HG03066 (cell line): Measurements from ENCODE around the gene LTBP1.
"Not testable (repeated sequence)": the region's sequence is repeated elsewhere in the genome, so short reads cannot be mapped to it uniquely, and the experiment has no call there.

Source experiments
- ATAC-seq: cut with Tn5 transposase; IDR thresholded peaks from one replicate; pipeline ENCODE4 v1.9.1; 2021; ENCODE audit warnings: low read depth; ENCODE audit not compliant: unreplicated experiment

LTBP1 gene

GRCh38 chr2:33433279-33434235 lies 486.8 kb downstream of the LTBP1 start:
- no peak for ATAC-seq

- no peak for ATAC-seq
These were observed 488.8 kb downstream of the LTBP1 start for GRCh38 chr2:33435518-33435917.

GRCh38 chr2:33436083-33436482 lies 489.3 kb downstream of the LTBP1 start:
- no peak for ATAC-seq

GRCh38 chr2:33437297-33437696 lies 490.5 kb downstream of the LTBP1 start:
- ATAC-seq: no peak

- no peak for ATAC-seq
These were observed 491.1 kb downstream of the LTBP1 start for GRCh38 chr2:33437815-33438214.

GRCh38 chr2:33441235-33441810 lies 494.6 kb downstream of the LTBP1 start:
- no peak for ATAC-seq

GRCh38 chr2:33442052-33442451 lies 495.3 kb downstream of the LTBP1 start:
- not testable (repeated sequence) for ATAC-seq

- no peak for ATAC-seq
These were observed 495.9 kb downstream of the LTBP1 start for GRCh38 chr2:33442528-33443079.

GRCh38 chr2:33443274-33443829 lies 496.6 kb downstream of the LTBP1 start:
- no peak for ATAC-seq

GRCh38 chr2:33444967-33445366 lies 498.2 kb downstream of the LTBP1 start:
- ATAC-seq: no peak

- no peak for ATAC-seq
These were observed 501.6 kb downstream of the LTBP1 start for GRCh38 chr2:33448220-33448899.
